HepG2 (cell line): ENCODE measurements around the gene CASTOR1. TPM values are rescaled to one million over a fixed set of nuclear protein-coding genes. Genes with fewer than 3 reads are reported as not detected.

Experiments used
- ATAC-seq: fragments of 200-7000 bp; cut with Tn5 transposase; 3 replicates; pipeline ENCODE4 v1.9.1; 2020; ENCODE audit warnings: mild to moderate bottlenecking, moderate library complexity
- BruUV-seq: library from RNA; stranded (reverse); fragments of 400-500 nt; replicated peaks from 2 replicates; lab custom pipeline; 2021; lab: Mats Ljungman, UMichigan
- CTCF ChIA-PET: fragments of 300-600 bp; formaldehyde crosslinking; extraction: SDS; loops from one replicate; lab custom pipeline; 2021; ENCODE audit warnings: low total read pairs, inconsistent platforms, low intra/inter-chr PET ratio; lab: Yijun Ruan, JAX
- POLR2A ChIA-PET: fragments of 350-600 bp; sonication (Branson Sonifier 250); formaldehyde crosslinking; loops from one replicate; lab custom pipeline; 2020; ENCODE audit warnings: antibody characterized with exemption, inconsistent platforms; lab: Yijun Ruan, JAX
- DNase-seq: peaks from one replicate; pipeline ENCODE4 v3.0.0-alpha.2; 2015; ENCODE audit warnings: low spot score
- FAIRE-seq: peaks from 3 replicates; lab custom pipeline; 2011; peaks lifted over from hg19 to GRCh38; lab: Jason Lieb, UNC
- H2AFZ ChIP-seq: one replicate; pipeline ENCODE4 v1.6.1; 2011; ENCODE audit warnings: low read length, inconsistent platforms
- H3K27ac ChIP-seq: fragments of 300-600 bp; 3 replicates; pipeline ENCODE4 v1.8.0; 2011; ENCODE audit warnings: mixed run types, mild to moderate bottlenecking, mixed read lengths, low read length, inconsistent platforms; ENCODE audit not compliant: insufficient read depth; ENCODE audit errors: extremely low read length
- H3K27me3 ChIP-seq, 2 experiments: fragments of 200-600 bp in 1 of 2; 2 replicates in 1 of 2; 3 replicates in 1 of 2; pipeline versions ENCODE4 v1.6.0 to v1.8.0; 2011; ENCODE audit warnings: low read length in 2 of 2, mild to moderate bottlenecking in 2 of 2, moderate library complexity in 2 of 2, inconsistent platforms in 1 of 2; ENCODE audit not compliant: insufficient read depth in 2 of 2, control insufficient read depth in 1 of 2
- H3K36me3 ChIP-seq, 2 experiments: fragments of 200-600 bp in 1 of 2; replicated peaks in 1 of 2; 2 replicates in 1 of 2; 3 replicates in 1 of 2; pipeline versions ENCODE4 v1.5.1 to v1.8.0; 2011; ENCODE audit warnings: low read length in 2 of 2, inconsistent platforms in 1 of 2; ENCODE audit not compliant: insufficient read depth in 2 of 2, control insufficient read depth in 1 of 2
- H3K4me1 ChIP-seq: 2 replicates; pipeline ENCODE4 v1.5.1; 2012; ENCODE audit warnings: low read length, inconsistent platforms; ENCODE audit not compliant: insufficient read depth
- H3K4me2 ChIP-seq: 2 replicates; pipeline ENCODE4 v1.6.0; 2011; ENCODE audit warnings: low read depth, low read length, inconsistent platforms
- H3K4me3 ChIP-seq, 3 experiments: fragments of 200-600 bp in 1 of 3; sonication (generic), shearing (Covaris generic) in 1 of 3; replicated peaks in 1 of 3; 2 replicates each; pipeline ENCODE4 v1.5.1; 2011 to 2016; ENCODE audit warnings: low read length in 3 of 3, inconsistent platforms in 2 of 3, low read depth in 2 of 3, mild to moderate bottlenecking in 2 of 3, control low read depth in 1 of 3, mixed read lengths in 1 of 3; ENCODE audit not compliant: insufficient read depth in 1 of 3
- H3K79me2 ChIP-seq: one replicate; pipeline ENCODE4 v1.6.1; 2011; ENCODE audit warnings: low read length, inconsistent platforms; ENCODE audit not compliant: insufficient read depth
- H3K9ac ChIP-seq: 2 replicates; pipeline ENCODE4 v1.6.0; 2011; ENCODE audit warnings: mild to moderate bottlenecking, low read depth, low read length, inconsistent platforms; ENCODE audit not compliant: insufficient read depth
- H3K9me3 ChIP-seq: 2 replicates; pipeline ENCODE4 v1.5.1; 2012; ENCODE audit warnings: mild to moderate bottlenecking, low read length
- H4K20me1 ChIP-seq: 2 replicates; pipeline ENCODE4 v1.6.0; 2011; ENCODE audit warnings: inconsistent platforms, mild to moderate bottlenecking, low read length, moderate library complexity; ENCODE audit not compliant: insufficient read depth
- CHD2 ChIP-seq: IDR thresholded peaks from 2 replicates; pipeline ENCODE4 v1.6.1; 2011; ENCODE audit warnings: low read depth, low read length, improper control_type of control experiment
- FOXC1 ChIP-seq: sonication (generic); formaldehyde crosslinking; IDR thresholded peaks from 2 replicates; pipeline ENCODE4 v1.8.0; 2022; ENCODE audit warnings: mild to moderate bottlenecking, missing genetic modification reagents, borderline replicate concordance
- PHF20 ChIP-seq: sonication (generic); formaldehyde crosslinking; IDR thresholded peaks from 2 replicates; pipeline ENCODE4 v1.5.0; 2020; ENCODE audit warnings: mild to moderate bottlenecking, missing genetic modification reagents
- SOX13 ChIP-seq, 3 experiments: fragments of 450-650 bp in 1 of 3; sonication (generic) in 1 of 3; formaldehyde crosslinking in 1 of 3; IDR thresholded peaks in 2 of 3; conservative IDR thresholded peaks in 1 of 3; 2 replicates each; pipeline versions ENCODE4 v1.5.0 to v1.6.1; 2016 to 2020; ENCODE audit warnings: antibody characterized with exemption in 1 of 3, mild to moderate bottlenecking in 1 of 3, missing compliant biosample characterization in 1 of 3, missing genetic modification reagents in 1 of 3, moderate library complexity in 1 of 3
- TARDBP ChIP-seq: sonication (generic); formaldehyde crosslinking; IDR thresholded peaks from 2 replicates; pipeline ENCODE4 v1.8.0; 2022; ENCODE audit warnings: mild to moderate bottlenecking, missing genetic modification reagents
- TGIF2 ChIP-seq: IDR thresholded peaks from 2 replicates; pipeline ENCODE4 v1.6.1; 2016; ENCODE audit warnings: control low read depth, missing compliant biosample characterization
- ZNF317 ChIP-seq: sonication (generic); formaldehyde crosslinking; IDR thresholded peaks from 2 replicates; pipeline ENCODE4 v1.5.0; 2020; ENCODE audit warnings: mild to moderate bottlenecking, missing genetic modification reagents
- WGBS: methylation state at CpG from one replicate; pipeline ENCODE4 v1.1.6; 2017; ENCODE audit warnings: low lambda C conversion rate; 5-methylcytosine and 5-hydroxymethylcytosine counted together
- in situ Hi-C: cut with HindIII; loops from 2 replicates; pipeline ENCODE4 v1.10.0; 2017; ENCODE audit warnings: low pct_unique_long_range_greater_than_20kb; ENCODE audit not compliant: extremely low pct_ligation_motif_present
- intact Hi-C: fragments of 100-400 bp; cut with micrococcal nuclease; formaldehyde crosslinking; loops from one replicate; pipeline ENCODE4 v1.10.0; 2022; ENCODE audit not compliant: unreplicated experiment
- polyA plus RNA-seq, 8 experiments: library from polyadenylated mRNA; depleted of rRNA in 3 of 8; stranded (reverse) in 7 of 8; unstranded in 1 of 8; fragments of >200 nt; fragmentation: Illumina TruSeq in 4 of 8; extraction: Trizol in 4 of 8; gene quantifications; 2 replicates each; pipeline versions ENCODE4 v1.2.1 to v1.2.3, GENCODE V29; 2011 to 2016; ENCODE audit warnings: low read depth in 4 of 8, missing spikeins in 1 of 8, mixed read lengths in 1 of 8; ENCODE audit not compliant: insufficient read depth in 1 of 8
- total RNA-seq, 5 experiments: library from RNA; depleted of rRNA; stranded (reverse); fragments of >200 nt; fragmentation: Illumina TruSeq; extraction: Trizol; gene quantifications; 2 replicates each; pipeline ENCODE4 v1.2.3, GENCODE V29; 2016; ENCODE audit warnings: low read depth in 1 of 5
- TF ChIP-seq, protein P1 (sequence below): sonication (generic); formaldehyde crosslinking; IDR thresholded peaks from 2 replicates; pipeline ENCODE4 v1.5.1; 2020; ENCODE audit warnings: missing genetic modification reagents, mild to moderate bottlenecking, borderline replicate concordance
- TF ChIP-seq, protein P2 (sequence below): sonication (generic); formaldehyde crosslinking; IDR thresholded peaks from 2 replicates; pipeline ENCODE4 v1.5.1; 2020; ENCODE audit warnings: mild to moderate bottlenecking, missing genetic modification reagents
- TF ChIP-seq, protein P3 (sequence below): sonication (generic); formaldehyde crosslinking; IDR thresholded peaks from 2 replicates; pipeline ENCODE4 v1.4.0; 2020; ENCODE audit warnings: missing genetic modification reagents, mild to moderate bottlenecking, borderline replicate concordance
- TF ChIP-seq, protein P4 (sequence below): sonication (generic); formaldehyde crosslinking; IDR thresholded peaks from 2 replicates; pipeline ENCODE4 v1.8.1; 2023; ENCODE audit warnings: missing genetic modification reagents, mild to moderate bottlenecking, borderline replicate concordance
- TF ChIP-seq, protein P5 (sequence below): sonication (generic); formaldehyde crosslinking; IDR thresholded peaks from 2 replicates; pipeline ENCODE4 v1.4.0; 2020; ENCODE audit warnings: missing genetic modification reagents; ENCODE audit errors: not compliant biosample characterization

The CASTOR1 gene
- total and polyA plus RNA-seq, 2 of the 13 experiments (the other 11 are each of a cell fraction or from before 2014, with no cell fraction given) = 2.6 to 4.4 TPM

DNA sequence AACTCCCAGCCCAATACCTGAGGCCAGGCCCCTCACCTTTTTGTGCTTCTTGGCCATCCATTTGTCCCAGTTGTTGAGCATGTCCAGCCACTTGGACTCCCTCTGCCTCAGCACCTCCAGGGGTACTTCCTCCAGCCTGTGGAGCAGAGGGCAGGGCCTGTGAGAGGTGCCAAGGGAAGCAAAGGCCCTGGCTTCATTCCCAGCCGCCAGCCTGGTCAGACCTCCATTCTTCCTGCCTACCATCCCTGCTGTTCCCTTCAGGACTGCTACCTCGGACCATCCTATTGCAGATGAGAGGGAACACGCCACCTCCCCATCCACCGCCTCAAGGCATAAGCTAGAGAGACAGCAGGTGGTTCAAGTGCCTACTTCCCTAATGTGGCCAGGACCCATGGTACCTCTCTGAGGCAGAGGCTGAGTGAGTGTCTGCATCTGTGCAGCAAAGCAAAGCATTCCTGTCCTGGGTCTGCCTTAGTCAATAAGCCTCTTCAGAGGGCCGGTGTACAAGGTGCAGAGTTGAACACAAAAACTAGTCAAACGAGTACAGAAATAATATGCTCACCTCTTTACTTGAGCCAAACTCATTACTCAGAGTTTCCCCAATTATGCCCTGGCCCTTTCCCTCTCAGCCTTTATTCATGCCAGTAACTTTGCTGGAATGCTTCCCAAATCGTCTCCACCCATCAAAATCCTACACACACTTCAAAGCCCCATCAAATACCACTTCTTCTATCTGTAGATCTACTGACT is 15.4 kb upstream of the CASTOR1 start (continued):
- TF ChIP-seq, protein P1, sequence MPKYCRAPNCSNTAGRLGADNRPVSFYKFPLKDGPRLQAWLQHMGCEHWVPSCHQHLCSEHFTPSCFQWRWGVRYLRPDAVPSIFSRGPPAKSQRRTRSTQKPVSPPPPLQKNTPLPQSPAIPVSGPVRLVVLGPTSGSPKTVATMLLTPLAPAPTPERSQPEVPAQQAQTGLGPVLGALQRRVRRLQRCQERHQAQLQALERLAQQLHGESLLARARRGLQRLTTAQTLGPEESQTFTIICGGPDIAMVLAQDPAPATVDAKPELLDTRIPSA = no peak
- TF ChIP-seq TARDBP (no peak), PHF20 (CRISPR knock-in tag) (no peak), SOX13 (IDR thresholded peaks at IDR 0.05) (no peak), SOX13 (CRISPR knock-in tag; conservative IDR thresholded peaks at IDR 0.05 in 1 of 2, IDR thresholded peaks at IDR 0.05 in 1 of 2) (no peak)
- TF ChIP-seq, protein P2, sequence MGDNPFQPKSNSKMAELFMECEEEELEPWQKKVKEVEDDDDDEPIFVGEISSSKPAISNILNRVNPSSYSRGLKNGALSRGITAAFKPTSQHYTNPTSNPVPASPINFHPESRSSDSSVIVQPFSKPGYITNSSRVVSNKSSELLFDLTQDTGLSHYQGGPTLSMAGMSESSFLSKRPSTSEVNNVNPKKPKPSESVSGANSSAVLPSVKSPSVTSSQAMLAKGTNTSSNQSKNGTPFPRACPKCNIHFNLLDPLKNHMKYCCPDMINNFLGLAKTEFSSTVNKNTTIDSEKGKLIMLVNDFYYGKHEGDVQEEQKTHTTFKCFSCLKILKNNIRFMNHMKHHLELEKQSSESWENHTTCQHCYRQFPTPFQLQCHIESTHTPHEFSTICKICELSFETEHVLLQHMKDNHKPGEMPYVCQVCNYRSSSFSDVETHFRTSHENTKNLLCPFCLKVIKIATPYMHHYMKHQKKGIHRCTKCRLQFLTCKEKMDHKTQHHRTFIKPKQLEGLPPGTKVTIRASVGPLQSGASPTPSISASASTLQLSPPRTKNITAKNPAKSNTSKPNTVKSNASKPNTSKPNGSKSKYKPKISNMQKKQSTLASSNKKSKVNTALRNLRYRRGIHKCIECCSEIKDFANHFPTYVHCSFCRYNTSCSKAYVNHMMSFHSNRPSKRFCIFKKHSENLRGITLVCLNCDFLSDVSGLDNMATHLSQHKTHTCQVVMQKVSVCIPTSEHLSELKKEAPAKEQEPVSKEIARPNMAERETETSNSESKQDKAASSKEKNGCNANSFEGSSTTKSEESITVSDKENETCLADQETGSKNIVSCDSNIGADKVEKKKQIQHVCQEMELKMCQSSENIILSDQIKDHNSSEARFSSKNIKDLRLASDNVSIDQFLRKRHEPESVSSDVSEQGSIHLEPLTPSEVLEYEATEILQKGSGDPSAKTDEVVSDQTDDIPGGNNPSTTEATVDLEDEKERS (CRISPR knock-in tag) = no peak

DNA sequence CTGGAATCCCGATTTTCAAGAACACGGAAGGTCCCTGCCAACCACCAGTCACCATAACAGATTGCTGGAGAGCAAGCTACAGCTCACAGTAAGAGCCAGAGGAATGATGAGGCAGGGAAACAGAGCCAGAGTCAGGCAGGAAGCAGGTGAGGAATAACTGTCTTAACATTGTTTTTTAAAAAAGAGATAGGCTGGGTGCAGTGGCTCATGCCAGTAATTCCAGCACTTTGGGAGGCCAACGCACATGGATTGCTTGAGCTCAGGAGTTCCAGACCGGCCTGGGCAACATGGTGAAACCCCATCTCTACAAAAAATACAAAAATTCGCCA is 13.5 kb upstream of the CASTOR1 start:
- H2AFZ ChIP-seq = no peak overlapping the region
- peaks cover 6 to 9% of the 10 kb centered on the region in 2 experiments; a peak in 3 of 5 replicates for H3K36me3 ChIP-seq
- intact Hi-C loops = no loop called here
- H3K4me2 ChIP-seq = no peak overlapping the region
- ATAC-seq (no peak), FAIRE-seq (no peak), DNase-seq (no peak)
- ChIA-PET POLR2A (no interaction called here), CTCF (no interaction called here)
- no peak for TF ChIP-seq ZNF317 (CRISPR knock-in tag)
- no peak for TF ChIP-seq TGIF2 (CRISPR knock-in tag)
- TF ChIP-seq, protein P3, sequence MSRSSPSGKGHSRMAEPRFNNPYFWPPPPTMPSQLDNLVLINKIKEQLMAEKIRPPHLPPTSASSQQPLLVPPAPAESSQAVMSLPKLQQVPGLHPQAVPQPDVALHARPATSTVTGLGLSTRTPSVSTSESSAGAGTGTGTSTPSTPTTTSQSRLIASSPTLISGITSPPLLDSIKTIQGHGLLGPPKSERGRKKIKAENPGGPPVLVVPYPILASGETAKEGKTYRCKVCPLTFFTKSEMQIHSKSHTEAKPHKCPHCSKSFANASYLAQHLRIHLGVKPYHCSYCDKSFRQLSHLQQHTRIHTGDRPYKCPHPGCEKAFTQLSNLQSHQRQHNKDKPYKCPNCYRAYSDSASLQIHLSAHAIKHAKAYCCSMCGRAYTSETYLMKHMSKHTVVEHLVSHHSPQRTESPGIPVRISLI = no peak
- TF ChIP-seq CHD2 = no peak
- TF ChIP-seq, protein P4, sequence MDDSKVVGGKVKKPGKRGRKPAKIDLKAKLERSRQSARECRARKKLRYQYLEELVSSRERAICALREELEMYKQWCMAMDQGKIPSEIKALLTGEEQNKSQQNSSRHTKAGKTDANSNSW (CRISPR knock-in tag) = no peak
- TF ChIP-seq, protein P5, sequence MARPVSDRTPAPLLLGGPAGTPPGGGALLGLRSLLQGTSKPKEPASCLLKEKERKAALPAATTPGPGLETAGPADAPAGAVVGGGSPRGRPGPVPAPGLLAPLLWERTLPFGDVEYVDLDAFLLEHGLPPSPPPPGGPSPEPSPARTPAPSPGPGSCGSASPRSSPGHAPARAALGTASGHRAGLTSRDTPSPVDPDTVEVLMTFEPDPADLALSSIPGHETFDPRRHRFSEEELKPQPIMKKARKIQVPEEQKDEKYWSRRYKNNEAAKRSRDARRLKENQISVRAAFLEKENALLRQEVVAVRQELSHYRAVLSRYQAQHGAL = no peak
- TF ChIP-seq FOXC1 = no peak
- no TSS peak for BruUV-seq
- no peaks in the 10 kb centered on the region for H3K79me2 ChIP-seq
- no peak overlapping the region for H3K27ac ChIP-seq
- peaks cover 5% of the 10 kb centered on the region; the same call in 1 of the 2 replicates for H3K4me1 ChIP-seq
- H3K9ac ChIP-seq = no peak overlapping the region
- no peak overlapping the region for H3K4me3 ChIP-seq
- H3K9me3 ChIP-seq = no peaks in the 10 kb centered on the region
- H4K20me1 ChIP-seq = no peaks in the 10 kb centered on the region
- in situ Hi-C loops = no loop called here
- H3K27me3 ChIP-seq = no peaks in the 10 kb centered on the region
- WGBS = 91% methylated on average over 5 of the region's 5 CpGs
